Lower lobe of right lung (tissue), 2 donors: ENCODE measurements around the gene LPIN1. TPM values are rescaled to one million over a fixed set of nuclear protein-coding genes. Genes with fewer than 3 reads are reported as not detected.

Source experiments
- ATAC-seq, 2 donors: fragments of 200-7000 bp; cut with Tn5 transposase; one replicate each; pipeline ENCODE4 v1.9.1; 2020 to 2022; ENCODE audit warnings: mild to moderate bottlenecking in 2 of 2, moderate library complexity in 2 of 2
- DNase-seq: peaks from one replicate; pipeline ENCODE4 v3.0.0-alpha.2; 2020
- H3K27ac ChIP-seq: fragments of 200-600 bp; one replicate; pipeline ENCODE4 v1.8.0; 2022
- H3K27me3 ChIP-seq: fragments of 200-600 bp; one replicate; pipeline ENCODE4 v1.8.0; 2022; ENCODE audit warnings: low read depth
- H3K36me3 ChIP-seq: fragments of 200-600 bp; one replicate; pipeline ENCODE4 v1.8.0; 2022; ENCODE audit warnings: mild to moderate bottlenecking
- H3K4me1 ChIP-seq: fragments of 200-600 bp; one replicate; pipeline ENCODE4 v1.8.0; 2022
- H3K4me3 ChIP-seq: fragments of 200-600 bp; one replicate; pipeline ENCODE4 v1.8.0; 2022; ENCODE audit warnings: mild to moderate bottlenecking
- H3K9me3 ChIP-seq: fragments of 200-600 bp; one replicate; pipeline ENCODE4 v1.8.0; 2022
- CTCF ChIP-seq: fragments of 200-600 bp; IDR thresholded peaks from one replicate; pipeline ENCODE4 v1.8.0; 2022; ENCODE audit warnings: antibody characterized with exemption, mild to moderate bottlenecking
- intact Hi-C: fragments of 100-400 bp; cut with DNase I; formaldehyde crosslinking; loops from one replicate; pipeline ENCODE4 v1.11.0; 2022
- total RNA-seq: library from RNA; stranded (reverse); fragmentation: NEBNext Ultra II Directional; extraction: Animal tissue kit (Norgen Biotek cat#: 25700); gene quantifications from one replicate; pipeline ENCODE4 v1.2.1, GENCODE V29; 2021
- donor health status: DM: no; HTN: yes; CAD: no; lungs with severe emphysema.

Gene LPIN1
- total RNA-seq, 1 donor from 2014 or later, result 52.7 TPM

GRCh38 chr2:11699686-11700670 is 46.5 kb upstream of the LPIN1 start:
- Histone ChIP-seq H3K27ac (no peak overlapping the region), H3K4me1 (peaks cover 21% of the 10 kb centered on the region), H3K9me3 (no peaks in the 10 kb centered on the region), H3K4me3 (no peak overlapping the region), H3K36me3 (no peaks in the 10 kb centered on the region), H3K27me3 (peaks cover 4% of the 10 kb centered on the region)
- TF ChIP-seq CTCF, result no peak
- no peak for DNase-seq
- intact Hi-C loops, result no loop called here
- no peak for ATAC-seq

- Histone ChIP-seq H3K9me3 (no peaks in the 10 kb centered on the region), H3K27ac (no peak overlapping the region), H3K27me3 (peaks cover 4% of the 10 kb centered on the region), H3K4me1 (peaks cover 21% of the 10 kb centered on the region), H3K4me3 (no peak overlapping the region), H3K36me3 (no peaks in the 10 kb centered on the region)
- TF ChIP-seq CTCF, result no peak
- no peak for DNase-seq
- intact Hi-C loops, result no loop called here
- no peak for ATAC-seq
Observed at GRCh38 chr2:11701206-11701605, 45.2 kb upstream of the LPIN1 start.

GRCh38 chr2:11701751-11702301 is 44.6 kb upstream of the LPIN1 start:
- no peak overlapping the region for H3K27ac ChIP-seq
- DNase-seq, result peak; percentile 72

GRCh38 chr2:11702946-11703345 is 43.5 kb upstream of the LPIN1 start:
- no peak for DNase-seq
- H3K27me3 ChIP-seq, result no peaks in the 10 kb centered on the region
- H3K9me3 ChIP-seq, result no peaks in the 10 kb centered on the region
- no peak overlapping the region for H3K27ac ChIP-seq
- peaks cover 6% of the 10 kb centered on the region for H3K4me1 ChIP-seq
- no peak for ATAC-seq
- no peak for TF ChIP-seq CTCF
- H3K4me3 ChIP-seq, result no peak overlapping the region
- intact Hi-C loops, result no loop called here
- H3K36me3 ChIP-seq, result no peaks in the 10 kb centered on the region

More at GRCh38 chr2:11701751-11702301, 44.6 kb upstream of the LPIN1 start:
- Histone ChIP-seq H3K9me3 (no peaks in the 10 kb centered on the region), H3K4me1 (peaks cover 18% of the 10 kb centered on the region), H3K4me3 (no peak overlapping the region), H3K27me3 (no peaks in the 10 kb centered on the region), H3K36me3 (no peaks in the 10 kb centered on the region)
- TF ChIP-seq CTCF, result no peak
- intact Hi-C loops, result no loop called here
- ATAC-seq, result peak; percentile 32 to 55

GRCh38 chr2:11703700-11704099 is 42.7 kb upstream of the LPIN1 start:
- Histone ChIP-seq H3K4me3 (no peak overlapping the region), H3K27ac (no peak overlapping the region), H3K27me3 (no peaks in the 10 kb centered on the region), H3K9me3 (no peaks in the 10 kb centered on the region), H3K36me3 (no peaks in the 10 kb centered on the region), H3K4me1 (peaks cover 1% of the 10 kb centered on the region)
- intact Hi-C loops, result no loop called here
- no peak for TF ChIP-seq CTCF
- ATAC-seq (no peak), DNase-seq (no peak)
